Embryonic facial prominence (tissue), 1 donor: Measurements from ENCODE around the gene PRKAB2.
"Not testable (repeated sequence)": the region's sequence is repeated elsewhere in the genome, so short reads cannot be mapped to it uniquely, and the experiment has no call there.

ENCODE experiments used
- DNase-seq: peaks from one replicate; pipeline ENCODE4 v3.0.0-alpha.2; 2016; ENCODE audit errors: extremely low spot score

The PRKAB2 gene

GRCh38 chr1:147172168-147173016, at the start of gene PRKAB2:
TSS of gene PRKAB2 (minus strand) at chr1:147172470. CDS start at chr1:147172144, 326 bp downstream.
- peak; percentile 94 for DNase-seq

- DNase-seq = no peak
Observed at GRCh38 chr1:147218606-147219005, 46.3 kb upstream of the PRKAB2 start.

DNA sequence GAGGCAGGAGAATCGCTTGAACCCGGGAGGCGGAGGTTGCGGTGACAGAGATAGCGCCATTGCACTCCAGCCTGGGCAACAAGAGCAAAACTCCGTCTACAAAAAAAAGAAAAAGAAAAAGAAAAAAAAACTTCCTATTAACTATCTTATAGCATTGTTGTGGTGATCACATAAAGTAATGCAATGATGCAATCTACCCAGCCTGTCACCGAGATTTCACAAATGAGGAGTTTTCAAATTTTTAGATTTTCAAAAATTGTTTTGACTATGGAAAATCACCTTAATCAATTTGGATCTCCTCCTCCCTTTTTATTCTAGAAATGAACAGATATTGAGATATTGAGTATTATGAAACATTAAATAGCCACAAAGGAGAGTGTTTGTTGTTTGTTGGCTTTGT, 44.9 kb upstream of the PRKAB2 start:
- no peak for DNase-seq

DNA sequence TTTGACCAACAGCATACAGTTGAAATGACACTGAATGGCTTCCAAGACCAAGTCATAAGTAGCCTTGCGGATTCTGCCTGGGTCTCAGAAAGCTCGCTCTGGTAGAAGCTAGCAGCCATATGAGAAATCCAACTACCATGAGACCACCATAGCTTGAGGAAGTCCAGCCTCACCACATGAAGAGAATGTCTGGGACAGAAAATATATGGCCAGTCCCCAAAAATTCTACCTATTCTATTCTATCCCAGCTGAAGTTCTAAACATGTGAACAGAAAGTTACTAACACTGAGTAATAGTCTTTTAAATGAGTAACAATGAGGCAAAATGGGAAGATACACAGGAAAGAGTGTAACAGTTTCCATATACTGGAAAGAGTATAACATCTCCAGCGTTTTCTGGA, 43.9 kb upstream of the PRKAB2 start:
- no peak for DNase-seq

DNA sequence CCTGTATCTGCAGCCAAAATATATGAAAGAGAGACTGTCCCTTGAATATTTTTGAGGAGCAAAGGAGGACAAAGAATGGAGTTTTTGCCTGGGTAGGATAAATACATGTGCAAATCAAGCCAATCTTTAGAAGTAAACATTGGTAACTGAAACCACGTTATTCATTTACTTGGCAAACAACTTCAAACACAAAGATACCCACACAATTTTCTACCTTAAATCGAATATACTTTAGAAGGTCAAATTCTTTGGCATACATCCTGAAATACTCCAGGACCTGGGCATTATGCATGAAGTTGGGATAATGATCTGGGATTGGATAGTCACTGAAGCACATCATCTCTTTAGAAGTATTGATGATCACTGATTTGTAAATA, 43.3 kb upstream of the PRKAB2 start:
- no peak for DNase-seq

DNA sequence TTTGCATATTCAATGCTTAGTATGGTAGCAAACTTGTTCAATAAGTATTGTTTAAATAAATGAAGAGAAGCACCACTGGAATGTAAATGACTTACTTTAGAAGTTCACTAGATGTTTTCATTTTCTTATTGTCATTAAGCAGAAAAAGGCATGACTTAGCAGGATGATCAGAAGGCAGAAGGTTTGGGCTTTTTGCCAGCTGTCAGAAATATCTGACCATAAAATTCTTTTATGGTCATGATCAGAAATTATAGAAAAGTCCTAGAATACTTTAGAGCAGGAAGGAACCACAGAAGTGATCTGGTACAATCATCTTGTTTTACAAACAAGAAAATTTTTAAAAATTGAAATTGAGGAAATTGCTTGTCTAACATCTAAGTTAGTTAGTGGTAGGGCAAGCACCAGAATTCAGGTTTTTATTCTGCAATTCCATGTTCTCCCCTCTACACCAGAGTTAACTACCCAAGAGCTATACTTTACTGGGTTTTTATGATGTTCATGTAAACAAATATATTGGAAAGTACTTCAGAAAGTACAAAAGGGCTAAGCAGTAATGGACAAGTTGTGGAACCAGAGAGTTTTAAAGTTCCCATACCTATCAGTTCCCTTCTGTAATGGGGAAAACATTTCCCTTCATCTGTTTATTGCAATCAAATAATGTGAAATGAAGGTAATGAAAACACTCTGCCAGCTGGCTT, 42.7 kb upstream of the PRKAB2 start:
- no peak for DNase-seq

- no peak for DNase-seq
Observed at GRCh38 chr1:147214325-147214724, 42.1 kb upstream of the PRKAB2 start.

DNA sequence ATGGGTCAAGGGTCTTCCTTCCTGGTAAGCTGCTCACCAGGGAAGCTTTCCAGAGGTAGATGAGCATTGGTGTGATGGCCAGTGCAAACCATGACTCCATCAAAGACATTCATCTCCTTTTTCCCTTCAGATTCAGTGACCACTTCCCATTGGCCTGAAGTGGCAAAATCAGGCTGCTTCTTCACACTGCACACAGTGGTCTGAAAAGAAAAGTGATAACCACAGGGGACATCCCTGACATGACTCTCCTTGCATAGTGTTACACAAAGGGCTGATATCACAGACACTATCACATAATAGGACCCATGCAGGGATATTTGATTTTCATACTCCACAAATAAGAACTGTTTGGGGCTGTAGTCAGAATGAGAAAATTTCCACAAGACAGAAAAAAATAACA, 41.0 kb upstream of the PRKAB2 start:
- DNase-seq = no peak

- DNase-seq = no peak
Observed at GRCh38 chr1:147211577-147211976, 39.3 kb upstream of the PRKAB2 start.

GRCh38 chr1:147210987-147211386, 38.7 kb upstream of the PRKAB2 start:
- no peak for DNase-seq

GRCh38 chr1:147209825-147210821, 37.9 kb upstream of the PRKAB2 start:
- DNase-seq = no peak

DNA sequence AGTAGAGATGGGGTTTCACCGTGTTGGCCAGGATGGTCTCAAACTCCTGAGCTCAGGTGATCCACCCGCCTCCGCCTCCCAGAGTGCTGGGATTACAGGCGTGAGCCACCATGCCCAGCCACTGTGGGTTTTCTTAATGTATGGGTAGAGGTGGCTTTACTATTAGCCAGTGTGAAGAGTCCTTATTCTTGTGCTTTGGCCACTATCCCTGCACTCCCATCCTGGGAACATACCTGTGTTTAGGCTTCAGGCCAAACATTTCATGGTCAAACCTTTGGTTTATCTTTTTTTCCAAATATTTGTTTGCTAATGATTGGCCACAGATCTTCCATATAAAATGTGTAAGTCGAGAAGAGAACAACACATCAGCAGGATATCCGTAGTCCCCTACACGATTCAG, 36.3 kb upstream of the PRKAB2 start:
- no peak for DNase-seq

GRCh38 chr1:147207192-147207591, 34.9 kb upstream of the PRKAB2 start:
- DNase-seq = no peak

DNA sequence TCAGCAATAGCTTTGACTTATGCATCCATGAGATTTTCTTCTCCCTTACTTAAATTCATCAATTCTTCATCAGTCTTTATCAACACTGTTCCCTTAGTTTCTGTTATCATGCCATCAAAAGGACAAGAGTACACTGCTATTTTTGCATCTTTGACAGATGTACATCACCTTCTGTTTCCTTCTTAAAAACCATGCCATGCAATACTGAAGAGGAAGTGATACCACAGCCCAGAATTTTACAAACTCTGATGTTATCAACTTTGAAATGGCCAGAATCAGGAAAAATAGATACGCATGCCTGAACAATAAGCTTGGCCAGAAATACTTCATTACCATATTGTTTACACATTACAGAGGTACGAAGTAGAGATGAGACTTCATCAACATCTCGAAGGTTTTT, 31.8 kb upstream of the PRKAB2 start:
- DNase-seq = no peak

DNA sequence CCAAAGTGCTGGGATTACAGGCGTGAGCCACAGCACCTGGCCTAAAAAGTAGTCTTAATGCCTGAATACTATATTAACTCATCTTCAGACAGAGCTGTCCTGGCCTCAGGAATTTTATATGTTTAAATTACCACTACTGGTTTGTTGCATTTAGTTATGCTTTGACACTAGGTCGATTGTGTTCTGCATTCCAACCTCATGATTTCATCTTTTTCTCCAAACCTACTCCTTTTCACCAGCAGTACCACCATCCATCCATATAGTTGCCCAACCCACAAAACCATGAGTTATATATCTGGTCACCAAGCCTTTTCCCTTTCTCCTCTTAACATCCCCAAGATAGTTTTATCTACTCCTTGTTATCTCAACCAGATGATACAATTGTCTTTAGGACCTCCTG, 30.3 kb upstream of the PRKAB2 start:
- DNase-seq = no peak

- DNase-seq = no peak
Observed at GRCh38 chr1:147201786-147202185, 29.5 kb upstream of the PRKAB2 start.

GRCh38 chr1:147201276-147201675, 29.0 kb upstream of the PRKAB2 start:
- no peak for DNase-seq

DNA sequence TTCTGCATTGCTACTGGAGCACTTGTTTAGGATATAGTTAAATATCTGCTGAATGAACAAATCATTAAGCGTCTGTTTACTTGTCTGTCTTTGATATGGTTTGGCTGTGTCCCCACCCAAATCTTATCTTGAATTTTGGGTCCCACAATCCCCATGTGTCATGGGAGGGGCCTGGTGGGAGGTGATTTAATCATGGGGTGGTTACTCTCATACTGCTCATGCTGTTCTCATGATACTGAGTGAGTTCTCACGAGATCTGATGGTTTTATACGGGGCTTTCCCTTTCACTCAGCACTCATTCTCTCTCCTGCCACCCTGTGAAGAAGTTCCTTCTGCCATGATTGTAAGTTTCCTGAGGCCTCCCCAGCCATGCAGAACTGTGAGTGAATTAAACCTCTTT, 25.1 kb upstream of the PRKAB2 start:
- DNase-seq = not testable (repeated sequence)

GRCh38 chr1:147189514-147189913, 17.2 kb upstream of the PRKAB2 start:
- DNase-seq = no peak

DNA sequence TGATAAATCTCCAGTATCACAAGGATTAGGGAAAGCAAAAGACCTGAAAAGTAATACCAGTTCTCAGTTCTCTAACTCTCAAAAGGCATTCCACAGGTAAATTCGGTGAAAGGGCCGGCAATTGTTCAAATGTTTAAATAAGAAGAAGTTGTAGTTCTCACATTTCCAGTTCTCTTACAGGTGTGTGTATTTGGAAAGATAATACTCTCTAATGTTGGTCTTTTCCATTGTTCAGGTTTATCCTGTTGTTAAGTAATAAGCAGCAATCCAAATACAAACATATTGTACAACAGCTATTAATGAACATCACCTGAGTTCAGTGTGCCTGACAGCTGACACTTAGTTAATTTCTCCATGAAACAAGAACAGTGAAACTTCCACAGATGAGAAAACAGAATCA, 13.2 kb upstream of the PRKAB2 start:
- no peak for DNase-seq

DNA sequence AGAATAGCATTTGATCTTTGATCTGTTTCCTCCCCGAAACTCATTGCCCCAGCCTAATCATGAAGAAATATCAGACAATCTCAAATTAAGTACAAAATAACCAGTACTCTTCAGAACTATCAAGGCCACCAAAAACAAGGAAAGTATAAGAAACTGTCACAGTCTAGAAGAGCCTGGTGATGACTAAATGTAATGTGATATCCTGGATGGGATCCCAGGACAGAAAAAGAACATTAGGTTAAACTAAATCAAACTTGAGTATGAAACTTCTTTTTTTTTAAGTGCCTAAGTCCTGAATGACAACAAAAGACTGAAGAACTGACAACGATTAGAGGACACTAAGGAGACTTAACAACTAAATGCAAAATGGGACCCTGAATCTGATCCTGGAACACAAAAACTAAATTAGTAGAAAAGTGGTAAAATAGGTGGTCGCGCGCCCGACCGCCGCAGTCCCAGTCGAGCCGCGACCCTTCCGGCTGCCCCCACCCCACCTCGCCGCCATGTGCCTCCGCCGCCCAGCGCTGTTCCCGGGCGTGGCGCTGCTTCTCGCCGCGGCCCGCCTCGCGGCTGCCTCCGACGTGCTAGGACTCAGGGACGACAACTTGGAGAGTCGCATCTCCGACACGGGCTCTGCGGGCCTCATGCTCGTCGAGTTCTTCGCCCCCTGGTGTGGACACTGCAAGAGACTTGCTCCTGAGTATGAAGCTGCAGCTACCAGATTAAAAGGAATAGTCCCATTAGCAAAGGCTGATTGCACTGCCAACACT, 5.5 kb upstream of the PRKAB2 start:
- DNase-seq = no peak
